Measurements from ENCODE around the gene TTC31.
"Not testable (repeated sequence)": the region's sequence is repeated elsewhere in the genome, so short reads cannot be mapped to it uniquely, and the experiment has no call there.

TTC31 gene

DNA sequence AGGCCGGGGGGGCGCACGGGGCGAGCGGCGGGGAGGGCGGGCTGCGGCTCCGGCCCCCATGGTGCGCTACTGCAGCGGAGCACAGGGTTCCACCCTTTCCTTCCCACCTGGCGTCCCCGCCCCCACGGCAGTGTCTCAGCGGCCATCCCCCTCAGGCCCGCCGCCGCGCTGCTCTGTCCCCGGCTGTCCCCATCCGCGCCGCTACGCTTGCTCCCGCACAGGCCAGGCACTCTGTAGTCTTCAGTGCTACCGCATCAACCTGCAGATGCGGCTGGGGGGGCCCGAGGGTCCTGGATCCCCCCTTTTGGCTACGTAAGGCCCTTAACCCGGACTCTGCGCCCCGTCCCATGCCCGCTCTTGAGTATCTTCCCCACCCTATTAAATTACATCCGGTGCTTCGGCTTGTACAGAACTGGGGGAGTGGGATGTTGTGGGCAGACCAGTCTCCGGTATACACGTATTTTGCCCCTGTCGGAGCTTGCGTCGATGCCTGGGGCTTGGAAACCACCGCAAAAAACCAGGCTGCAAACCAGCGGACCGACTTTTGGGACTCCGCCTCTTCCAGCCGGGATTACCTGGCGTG lies 25.2 kb upstream of the TTC31 start:
- peak; percentile 86 to 90 for DNase-seq

DNA sequence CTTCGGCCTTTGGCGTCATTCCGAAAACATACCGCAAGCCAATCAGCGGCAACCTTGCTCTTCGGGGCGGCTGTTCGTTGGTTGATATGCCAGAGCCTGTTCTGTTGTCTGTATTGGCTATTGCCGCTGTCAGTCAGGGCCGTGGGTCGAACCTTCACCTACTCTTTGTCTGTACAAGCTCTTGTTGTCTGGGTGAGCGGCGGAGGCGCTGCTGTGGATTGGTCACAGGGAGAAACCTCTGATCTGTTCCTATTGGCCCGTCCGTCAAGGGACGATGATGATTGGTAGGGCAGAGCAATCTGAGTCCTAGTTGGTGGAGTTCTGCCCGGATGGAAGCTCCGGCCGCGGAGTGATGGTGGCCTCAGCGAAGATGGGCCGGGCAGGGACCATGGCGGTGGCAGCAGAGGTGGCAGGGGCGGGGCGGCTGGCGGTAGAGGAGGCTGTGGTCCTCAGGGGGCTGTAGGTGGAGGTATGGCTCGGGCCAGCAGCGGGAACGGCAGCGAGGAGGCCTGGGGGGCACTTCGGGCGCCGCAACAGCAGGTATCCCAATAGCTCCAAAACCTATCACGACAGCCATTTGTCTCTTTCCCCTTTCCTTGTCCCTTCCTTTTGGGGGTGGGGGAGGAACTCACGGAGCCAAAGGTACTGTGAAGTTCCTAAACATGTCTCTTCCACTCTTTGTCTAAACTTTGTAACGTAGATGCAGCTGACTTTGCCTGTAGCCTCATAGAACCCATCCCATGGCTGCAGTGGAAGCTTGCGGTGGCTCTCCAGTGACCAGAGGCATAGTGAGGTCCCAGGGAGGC lies 24.5 kb upstream of the TTC31 start, which contains the start of gene WBP1:
Gene WBP1, plus strand, starts transcription at position 307 of the 806 bp plus-strand sequence. Its CDS starts 165 bp downstream, at position 472.
- peak; percentile 99 for DNase-seq

DNA sequence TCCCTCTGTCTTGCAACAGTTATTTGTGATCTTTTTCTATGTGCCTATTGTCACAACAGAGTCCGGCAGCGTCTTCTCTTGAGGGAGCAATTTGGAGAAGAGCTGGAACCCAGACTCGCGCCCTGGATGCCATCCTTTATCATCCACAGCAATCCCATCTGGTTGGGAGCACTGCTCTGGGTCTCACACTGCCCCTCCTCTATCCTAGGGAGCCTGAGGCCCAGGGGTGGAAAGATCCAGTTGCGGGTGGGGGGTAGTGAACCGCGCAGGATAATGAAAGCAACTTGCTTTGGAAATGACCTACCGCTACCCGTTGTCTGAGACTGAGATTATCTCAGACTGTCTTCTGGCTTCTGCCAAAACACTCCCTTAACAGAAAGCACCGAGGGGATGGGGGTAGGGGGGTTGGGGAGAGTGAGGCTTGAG lies 23.9 kb upstream of the TTC31 start:
- DNase-seq: no peak

- not testable (repeated sequence) for DNase-seq
Observed at GRCh38 chr2:74459503-74460118, 23.3 kb upstream of the TTC31 start.

GRCh38 chr2:74460187-74460586 lies 22.7 kb upstream of the TTC31 start:
- not testable (repeated sequence) for DNase-seq

- no peak for DNase-seq
Observed at GRCh38 chr2:74461187-74462053, 21.5 kb upstream of the TTC31 start.

DNA sequence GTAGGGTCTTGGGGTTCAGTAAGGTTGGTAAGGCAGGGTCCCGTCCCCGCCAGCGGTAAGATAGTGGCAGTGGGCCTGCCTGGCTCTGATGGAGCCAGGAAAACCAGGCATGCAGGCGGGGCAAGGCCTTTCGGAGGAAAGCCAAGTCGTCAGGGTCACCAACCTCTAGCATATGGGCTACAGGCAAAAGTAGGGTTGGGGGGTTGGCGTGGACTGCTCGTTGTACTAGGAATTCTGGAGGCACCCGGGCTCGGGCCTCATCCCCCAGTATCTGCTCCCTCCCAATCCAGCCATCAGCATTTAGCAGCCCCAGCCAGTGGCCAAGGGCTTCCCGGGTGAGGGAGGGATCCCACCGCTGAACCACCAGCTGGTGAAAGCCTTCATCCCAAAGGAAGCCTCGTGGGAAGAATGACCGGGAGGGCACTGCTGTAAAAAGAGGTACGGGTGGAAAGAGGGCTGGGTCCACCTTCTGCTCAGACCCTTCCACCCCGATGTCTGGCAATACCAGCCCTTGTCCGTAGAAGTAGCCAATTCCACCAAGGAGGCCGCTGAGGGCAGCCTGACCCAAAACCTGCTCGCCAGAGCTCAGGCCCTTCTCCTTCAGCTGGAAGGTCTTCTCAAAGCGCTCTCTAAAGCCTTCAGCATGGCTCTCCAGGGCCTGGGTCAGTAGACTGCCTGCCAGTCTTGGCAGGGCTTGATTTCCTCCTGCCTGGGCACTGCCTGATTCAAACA lies 20.7 kb upstream of the TTC31 start:
- DNase-seq: no peak

GRCh38 chr2:74462786-74463105 lies 20.1 kb upstream of the TTC31 start:
- DNase-seq: no peak

DNA sequence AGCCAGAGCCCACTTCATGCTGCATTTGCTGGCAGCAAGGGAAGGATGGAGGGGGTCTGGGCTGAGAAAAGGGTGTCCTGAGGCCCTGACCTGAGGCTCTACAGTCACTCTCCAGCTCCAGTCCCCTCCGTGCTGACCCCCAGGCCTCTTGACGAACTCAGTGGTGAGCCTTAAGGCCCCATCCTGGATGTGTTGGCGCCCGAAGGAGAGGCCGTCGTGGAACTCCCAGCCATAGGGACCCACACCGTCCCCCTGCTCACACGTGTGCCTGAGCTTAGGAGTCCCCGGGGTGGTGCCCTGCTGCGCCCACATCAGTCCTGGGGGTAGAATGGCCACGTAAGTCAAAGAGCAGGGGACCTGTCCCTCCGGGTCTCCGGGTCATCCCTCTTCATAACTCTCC lies 18.5 kb upstream of the TTC31 start:
- no peak for DNase-seq

DNA sequence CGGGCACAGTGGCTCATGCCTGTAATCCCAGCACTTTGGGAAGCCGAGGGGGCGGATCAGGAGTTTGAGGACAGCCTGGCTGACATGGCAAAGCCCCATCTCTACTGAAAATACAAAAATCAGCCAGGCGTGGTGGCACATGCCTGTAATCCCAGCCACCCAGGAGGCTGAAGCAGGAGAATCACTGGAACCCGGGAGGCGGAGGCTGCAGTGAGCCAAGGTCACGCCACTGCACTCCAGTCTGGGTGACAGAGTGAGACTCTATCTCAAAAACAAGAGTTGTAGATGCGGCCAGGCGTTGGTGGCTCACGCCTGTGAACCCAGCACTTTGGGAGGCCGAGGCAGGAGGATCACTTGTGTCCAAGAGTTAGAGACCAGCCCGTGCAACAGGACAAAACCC lies 12.1 kb upstream of the TTC31 start:
- not testable (repeated sequence) for DNase-seq

- no peak for DNase-seq
Observed at GRCh38 chr2:74471332-74472065, 11.4 kb upstream of the TTC31 start.

- DNase-seq: peak; percentile 97 to 98
Observed at GRCh38 chr2:74472086-74472944, 10.6 kb upstream of the TTC31 start, which contains the start of gene MRPL53. TSS of gene MRPL53 (minus strand) at chr2:74472680. CDS start at chr2:74472660, 20 bp downstream.

DNA sequence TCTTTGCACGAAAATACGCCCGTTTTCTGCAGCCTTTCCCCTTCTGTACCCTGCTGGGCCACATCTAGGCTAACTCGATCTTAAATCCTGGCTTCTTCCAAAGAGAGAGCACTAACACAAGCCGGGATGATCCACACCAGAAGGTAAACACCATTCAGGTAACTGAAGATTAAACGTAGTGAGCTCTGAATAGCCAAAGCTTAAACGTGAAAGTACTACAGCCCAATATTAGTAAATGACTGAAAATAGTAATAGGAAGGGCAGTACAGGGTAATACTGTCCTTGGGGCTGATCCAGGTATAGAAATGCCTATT lies 10.0 kb upstream of the TTC31 start:
- no peak for DNase-seq

- no peak for DNase-seq
Observed at GRCh38 chr2:74474481-74474880, 8.4 kb upstream of the TTC31 start.

GRCh38 chr2:74474899-74475298 lies 8.0 kb upstream of the TTC31 start:
- DNase-seq: no peak

- DNase-seq: no peak
Observed at GRCh38 chr2:74481431-74481830, 1.4 kb upstream of the TTC31 start.

DNA sequence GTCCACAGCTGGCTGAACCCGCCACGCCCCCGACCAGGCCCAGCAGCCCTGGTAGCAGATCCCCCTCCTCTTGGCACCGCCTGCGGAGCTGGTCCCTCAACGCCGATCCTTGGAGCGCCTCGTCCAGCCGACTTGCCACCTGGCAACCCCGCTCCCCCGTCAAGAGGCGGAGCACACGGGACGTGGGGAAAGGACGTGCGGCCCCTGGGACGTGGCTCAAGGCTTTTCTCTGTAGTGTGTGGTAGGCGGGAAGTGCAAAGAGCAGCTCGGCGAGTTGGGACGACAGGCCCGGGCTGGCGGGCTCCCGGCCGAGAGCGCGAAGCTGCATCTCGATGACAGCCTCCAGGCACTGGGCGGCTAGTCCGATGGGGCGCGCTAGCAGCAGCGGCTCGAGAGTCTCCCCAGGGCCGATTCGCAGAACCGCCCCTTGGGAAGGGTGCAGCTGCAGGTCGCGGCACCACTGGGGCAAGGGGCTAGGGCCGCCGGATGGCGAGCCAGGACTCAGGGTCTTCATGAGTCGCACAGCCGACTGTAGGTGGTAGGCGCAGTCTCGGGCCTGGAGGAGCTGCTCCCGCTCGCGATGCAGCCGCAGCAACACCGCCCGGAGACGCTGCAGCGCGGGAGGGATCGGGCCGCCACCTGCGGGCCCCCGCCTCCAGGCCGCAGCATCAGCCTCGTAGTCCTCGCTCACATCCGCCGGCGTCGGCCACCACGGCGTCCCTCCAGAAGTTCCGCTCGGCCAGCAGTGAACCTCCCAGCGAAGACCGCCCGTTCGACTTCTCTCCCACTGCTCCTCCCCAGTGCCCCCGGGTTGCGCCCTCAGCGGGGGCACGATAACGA lies 700 bp upstream of the TTC31 start:
- DNase-seq: no peak

- DNase-seq: not testable (repeated sequence)
Observed at GRCh38 chr2:74483675-74484164, 839 bp downstream of the TTC31 start.

DNA sequence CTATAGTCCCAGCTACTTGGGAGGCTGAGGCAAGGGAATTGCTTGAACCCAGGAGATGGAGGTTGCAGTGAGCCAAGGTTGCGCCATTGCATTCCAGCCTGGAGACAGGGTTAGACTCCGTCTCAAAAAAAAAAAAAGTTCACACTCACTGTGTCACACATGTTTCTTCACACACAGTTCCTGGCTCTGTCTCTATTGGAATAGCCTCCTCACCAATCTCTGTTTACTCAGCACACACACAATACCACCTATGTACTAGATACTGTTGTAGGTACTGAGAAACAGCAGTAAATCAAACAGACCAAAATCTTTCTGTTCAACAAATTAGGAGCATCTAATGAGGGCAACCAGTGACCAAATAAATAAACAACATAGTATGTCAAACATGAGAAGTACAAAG lies 3.3 kb downstream of the TTC31 start:
- DNase-seq: no peak
